Endothelial cell of umbilical vein (primary cell): ENCODE measurements around the gene MARF1.
"Not testable (repeated sequence)": the region's sequence is repeated elsewhere in the genome, so short reads cannot be mapped to it uniquely, and the experiment has no call there.

Experiments
- CTCF ChIP-seq, 2 donors: IDR thresholded peaks; 1 replicate in 1 of 2; 2 replicates in 1 of 2; pipeline ENCODE4 v1.5.1; 2011; ENCODE audit warnings: low read length in 2 of 2, mild to moderate bottlenecking in 2 of 2, moderate library complexity in 2 of 2, control low read depth in 1 of 2, inconsistent platforms in 1 of 2, low read depth in 1 of 2; ENCODE audit not compliant: insufficient read depth in 1 of 2; ENCODE audit errors: extremely low read depth in 1 of 2
- JUN ChIP-seq: IDR thresholded peaks from 2 replicates; pipeline ENCODE4 v1.6.1; 2011; ENCODE audit warnings: borderline replicate concordance, low read depth; ENCODE audit not compliant: insufficient read length, insufficient read depth
- POLR2A ChIP-seq: IDR thresholded peaks from 2 replicates; pipeline ENCODE4 v1.6.1; 2012; ENCODE audit warnings: low read depth, mild to moderate bottlenecking, control low read depth, low read length
- POLR2AphosphoS5 ChIP-seq: IDR thresholded peaks from 2 replicates; pipeline ENCODE4 v1.6.1; 2012; ENCODE audit warnings: low read depth, mild to moderate bottlenecking, control low read depth, low read length, moderate library complexity; ENCODE audit not compliant: insufficient read depth

DNA sequence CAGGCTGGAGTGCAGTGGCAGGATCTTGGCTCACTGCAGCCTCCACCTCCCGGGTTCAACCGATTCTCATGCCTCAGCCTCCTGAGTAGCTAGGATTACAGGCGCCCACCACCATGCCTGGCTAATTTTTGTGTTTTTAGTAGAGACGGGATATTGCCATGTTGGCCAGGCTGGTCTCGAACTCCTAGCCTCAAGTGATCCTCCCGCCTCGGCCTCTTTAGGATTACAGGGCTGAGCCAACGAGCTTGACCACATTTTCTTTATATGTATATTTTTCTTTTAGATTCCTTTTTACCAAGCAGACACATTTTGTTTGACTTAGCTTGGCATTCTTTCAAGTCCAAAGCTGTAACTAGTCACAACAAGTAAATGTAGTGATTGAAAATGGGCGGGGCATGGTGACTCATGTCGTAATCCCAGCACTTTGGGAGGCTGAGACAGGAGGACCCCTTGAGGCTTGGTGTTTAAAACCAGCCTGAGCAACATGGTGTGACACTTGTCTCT, 2.1 kb upstream of the MARF1 start:
- TF ChIP-seq POLR2A; CTCF (IDR thresholded peaks at IDR 0.05; ENCODE audit: extremely low read depth in 1 of 2, insufficient read depth in 1 of 2, low read depth in 1 of 2, low read length in 2 of 2); POLR2AphosphoS5; JUN: not testable (repeated sequence)
